Stomach (tissue), 9 donors: Measurements from ENCODE around the gene ZNF326. TPM values are rescaled to one million over a fixed set of nuclear protein-coding genes. Genes with fewer than 3 reads are reported as not detected.

Experiments used
- DNase-seq, 2 donors: peaks; one replicate each; pipeline versions ENCODE4 v3.0.0 to v3.0.0-alpha.2; 2013 to 2019
- H3K27ac ChIP-seq, 5 donors: fragments of 200-600 bp in 4 of 5; sonication (generic) in 4 of 5; one replicate each; pipeline ENCODE4 v1.5.1; 2013 to 2019; ENCODE audit warnings: mild to moderate bottlenecking in 1 of 5, moderate library complexity in 1 of 5
- H3K27me3 ChIP-seq, 3 donors: fragments of 200-600 bp; sonication (generic); one replicate each; pipeline ENCODE4 v1.5.1; 2017 to 2019; ENCODE audit warnings: mixed run types in 1 of 3
- H3K36me3 ChIP-seq, 4 donors: fragments of 200-600 bp; sonication (generic); 1 replicate in 3 of 4; 2 replicates in 1 of 4; pipeline ENCODE4 v1.5.1; 2016 to 2019
- H3K4me1 ChIP-seq, 4 donors: fragments of 200-600 bp; sonication (generic); one replicate each; pipeline ENCODE4 v1.5.1; 2016 to 2019
- H3K4me3 ChIP-seq, 4 donors: fragments of 200-600 bp; sonication (generic) in 3 of 4; one replicate each; pipeline ENCODE4 v1.5.1; 2016 to 2019; ENCODE audit warnings: mild to moderate bottlenecking in 1 of 4
- H3K9me3 ChIP-seq, 4 donors: fragments of 200-600 bp; sonication (generic); one replicate each; pipeline ENCODE4 v1.5.1; 2016 to 2019
- EP300 ChIP-seq: sonication (generic); formaldehyde crosslinking; IDR thresholded peaks from one replicate; pipeline ENCODE4 v1.6.1; 2017; ENCODE audit warnings: antibody characterized with exemption
- POLR2A ChIP-seq, 4 donors: fragments of 450-650 bp; IDR thresholded peaks; one replicate each; pipeline ENCODE4 v1.6.1; 2016; ENCODE audit warnings: antibody characterized with exemption in 4 of 4, control low read depth in 2 of 4, mild to moderate bottlenecking in 1 of 4, moderate library complexity in 1 of 4
- POLR2AphosphoS5 ChIP-seq, 3 donors: sonication (generic); formaldehyde crosslinking; IDR thresholded peaks; one replicate each; pipeline ENCODE4 v1.6.1; 2016; ENCODE audit warnings: antibody characterized with exemption in 3 of 3
- WGBS, 5 donors: extraction: QIAGEN DNeasy Blood & Tissue Kit in 3 of 5; methylation state at CpG; one replicate each; pipeline versions ENCODE4 v1.1.5 to v1.1.7; 2013 to 2018; 5-methylcytosine and 5-hydroxymethylcytosine counted together
- intact Hi-C: fragments of 100-400 bp; cut with DNase I; formaldehyde crosslinking; loops from one replicate; pipeline ENCODE4 v1.15.1; 2023; ENCODE audit warnings: low total_unique reads
- polyA plus RNA-seq, 3 donors: library from polyadenylated mRNA; stranded (reverse); fragments of 200-250 nt; gene quantifications; one replicate each; pipeline ENCODE4 v1.2.3, GENCODE V29; 2013
- total RNA-seq, 5 donors: library from RNA; depleted of rRNA; stranded (reverse); fragments of >200 nt; gene quantifications; one replicate each; pipeline versions ENCODE4 v1.1.0 to v1.2.3, GENCODE V29; 2014 to 2016
- TF ChIP-seq, protein P1 (sequence below), 7 experiments: fragments of 450-650 bp in 4 of 7; fragments of 200-600 bp in 3 of 7; sonication (generic) in 3 of 7; IDR thresholded peaks; one replicate each; pipeline ENCODE4 v1.5.1; 2016 to 2019; ENCODE audit warnings: antibody characterized with exemption in 7 of 7, control low read depth in 2 of 7, mild to moderate bottlenecking in 1 of 7
- donor health status: healthy with polysubstance abuse.
- donor health status: Bipolar disorder and iron deficiency.
- donor health status: healthy.

Gene ZNF326
- total and polyA plus RNA-seq, 8 donors: 5.3 to 44.2 (median 19.0) TPM

DNA sequence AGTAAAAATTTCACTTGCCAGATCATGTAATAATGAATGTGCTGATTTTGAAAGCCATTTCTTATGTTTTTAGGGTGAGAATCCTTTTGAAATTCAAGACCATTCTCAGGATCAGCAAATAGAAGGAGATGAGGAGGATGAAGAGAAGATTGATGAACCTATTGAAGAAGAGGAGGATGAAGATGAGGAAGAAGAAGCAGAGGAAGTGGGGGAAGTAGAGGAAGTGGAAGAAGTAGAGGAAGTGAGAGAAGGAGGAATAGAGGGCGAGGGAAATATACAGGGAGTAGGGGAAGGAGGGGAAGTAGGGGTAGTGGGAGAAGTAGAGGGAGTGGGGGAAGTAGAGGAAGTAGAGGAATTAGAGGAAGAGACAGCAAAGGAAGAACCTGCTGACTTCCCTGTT is 32.4 kb downstream of the ZNF326 start:
- 67 to 100% (median 92%) methylated on average over 1 of the region's 1 CpG for WGBS, 5 donors

DNA sequence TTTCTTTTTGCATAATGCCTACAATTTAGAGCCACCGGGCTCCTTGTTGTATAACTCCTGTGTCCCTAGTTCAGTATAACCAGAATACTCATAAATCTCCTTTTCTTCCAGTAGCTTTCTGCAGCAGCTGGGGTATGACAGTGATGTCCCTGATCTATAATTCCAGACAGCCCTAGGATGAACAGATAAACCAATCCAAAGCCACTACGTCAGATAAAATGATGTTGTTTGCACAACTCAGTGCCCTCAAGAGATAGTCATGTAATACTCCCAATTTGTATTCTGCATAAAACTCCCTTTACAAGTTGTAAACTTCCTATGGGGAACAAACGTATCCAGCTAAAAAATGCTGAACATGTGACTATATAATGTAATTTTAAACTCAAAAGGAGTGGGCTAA is 44.7 kb downstream of the ZNF326 start:
- intact Hi-C loops: no loop called here
- H3K27ac ChIP-seq: no peak overlapping the region
- no peak overlapping the region for H3K4me3 ChIP-seq
- H3K27me3 ChIP-seq: no peaks in the 10 kb centered on the region
- WGBS, 5 donors: 52 to 68% (median 58%) methylated on average over 3 of the region's 3 CpGs
- DNase-seq: no peak
- H3K4me1 ChIP-seq: no peaks in the 10 kb centered on the region
- H3K9me3 ChIP-seq: no peaks in the 10 kb centered on the region
- TF ChIP-seq, protein P1, sequence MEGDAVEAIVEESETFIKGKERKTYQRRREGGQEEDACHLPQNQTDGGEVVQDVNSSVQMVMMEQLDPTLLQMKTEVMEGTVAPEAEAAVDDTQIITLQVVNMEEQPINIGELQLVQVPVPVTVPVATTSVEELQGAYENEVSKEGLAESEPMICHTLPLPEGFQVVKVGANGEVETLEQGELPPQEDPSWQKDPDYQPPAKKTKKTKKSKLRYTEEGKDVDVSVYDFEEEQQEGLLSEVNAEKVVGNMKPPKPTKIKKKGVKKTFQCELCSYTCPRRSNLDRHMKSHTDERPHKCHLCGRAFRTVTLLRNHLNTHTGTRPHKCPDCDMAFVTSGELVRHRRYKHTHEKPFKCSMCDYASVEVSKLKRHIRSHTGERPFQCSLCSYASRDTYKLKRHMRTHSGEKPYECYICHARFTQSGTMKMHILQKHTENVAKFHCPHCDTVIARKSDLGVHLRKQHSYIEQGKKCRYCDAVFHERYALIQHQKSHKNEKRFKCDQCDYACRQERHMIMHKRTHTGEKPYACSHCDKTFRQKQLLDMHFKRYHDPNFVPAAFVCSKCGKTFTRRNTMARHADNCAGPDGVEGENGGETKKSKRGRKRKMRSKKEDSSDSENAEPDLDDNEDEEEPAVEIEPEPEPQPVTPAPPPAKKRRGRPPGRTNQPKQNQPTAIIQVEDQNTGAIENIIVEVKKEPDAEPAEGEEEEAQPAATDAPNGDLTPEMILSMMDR (IDR thresholded peaks at IDR 0.05): no peak
- TF ChIP-seq EP300 (no peak), POLR2A (IDR thresholded peaks at IDR 0.05) (no peak), POLR2AphosphoS5 (IDR thresholded peaks at IDR 0.05) (no peak)
- no peaks in the 10 kb centered on the region for H3K36me3 ChIP-seq

More for the DNA sequence above, 32.4 kb downstream of the ZNF326 start:
- H3K27ac ChIP-seq: no peak overlapping the region
- H3K36me3 ChIP-seq: peaks cover 53 to 99% (median 96%) of the 10 kb centered on the region in 4 donors
- no peaks in the 10 kb centered on the region for H3K27me3 ChIP-seq
- H3K9me3 ChIP-seq: peaks cover 0 to 9% (median 4%) of the 10 kb centered on the region in 4 donors
- no peak overlapping the region for H3K4me3 ChIP-seq
- no peaks in the 10 kb centered on the region for H3K4me1 ChIP-seq
- intact Hi-C loops: no loop called here
- no peak for DNase-seq
- TF ChIP-seq, protein P1 (IDR thresholded peaks at IDR 0.05): no peak
- TF ChIP-seq POLR2AphosphoS5 (IDR thresholded peaks at IDR 0.05): no peak
- TF ChIP-seq POLR2A (IDR thresholded peaks at IDR 0.05): no peak
- no peak for TF ChIP-seq EP300

DNA sequence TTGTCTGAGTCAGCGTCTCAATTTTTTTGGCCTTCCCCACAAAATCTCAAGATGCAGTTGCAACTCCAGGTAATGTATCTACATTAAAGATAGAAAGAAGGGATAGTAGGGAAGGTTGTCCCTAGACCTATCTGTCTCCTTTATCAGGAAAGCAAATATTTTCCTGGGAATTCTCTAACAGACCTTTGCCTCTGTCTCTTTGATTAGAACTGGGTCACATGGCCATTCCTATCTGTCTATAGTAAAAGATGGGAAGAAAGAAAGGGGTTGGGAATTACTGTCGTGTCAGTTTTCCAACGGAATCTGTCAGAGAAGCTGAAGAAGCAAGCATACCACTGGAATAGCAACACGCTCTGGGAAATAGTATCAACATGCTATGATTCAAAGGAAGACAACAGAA is 48.7 kb downstream of the ZNF326 start:
- no peak for DNase-seq
- Histone ChIP-seq H3K4me3 (no peak overlapping the region), H3K27ac (no peak overlapping the region), H3K27me3 (no peaks in the 10 kb centered on the region), H3K9me3 (no peaks in the 10 kb centered on the region), H3K4me1 (no peaks in the 10 kb centered on the region), H3K36me3 (no peaks in the 10 kb centered on the region)
- TF ChIP-seq EP300: no peak
- 45 to 69% (median 55%) methylated on average over 4 of the region's 4 CpGs for WGBS, 5 donors
- intact Hi-C loops: no loop called here

DNA sequence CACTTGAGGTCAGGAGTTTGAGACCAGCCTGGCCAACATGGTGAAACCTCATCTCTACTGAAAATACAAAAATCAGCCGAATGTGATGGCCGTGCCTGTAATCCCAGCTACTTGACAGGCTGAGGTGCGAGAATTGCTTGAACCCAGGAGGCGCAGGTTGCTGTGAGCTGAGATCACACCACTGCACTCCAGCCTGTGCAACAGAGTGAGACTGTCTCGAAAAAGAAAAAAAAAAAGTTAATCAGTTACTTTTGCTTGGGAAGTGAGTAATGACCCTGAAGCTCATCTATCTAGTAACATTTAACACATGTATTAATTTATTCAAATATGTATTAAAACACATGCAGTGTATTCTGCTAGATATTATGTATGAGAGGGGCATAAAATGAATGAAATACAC is 49.4 kb downstream of the ZNF326 start:
- WGBS, 5 donors: 76 to 90% (median 83%) methylated on average over 5 of the region's 5 CpGs
- H3K4me1 ChIP-seq: no peaks in the 10 kb centered on the region
- DNase-seq: no peak

More for the DNA sequence above, 49.4 kb downstream of the ZNF326 start:
- H3K4me3 ChIP-seq: no peak overlapping the region
- intact Hi-C loops: no loop called here
- no peaks in the 10 kb centered on the region for H3K27me3 ChIP-seq
- no peak overlapping the region for H3K27ac ChIP-seq
- H3K36me3 ChIP-seq: no peaks in the 10 kb centered on the region
- H3K9me3 ChIP-seq: no peaks in the 10 kb centered on the region
- TF ChIP-seq, protein P1 (IDR thresholded peaks at IDR 0.05): no peak
- TF ChIP-seq EP300: no peak
- TF ChIP-seq POLR2AphosphoS5 (IDR thresholded peaks at IDR 0.05): no peak
- TF ChIP-seq POLR2A (IDR thresholded peaks at IDR 0.05): no peak
